Pancreas (tissue), 10 donors: ENCODE data around the gene MYEOV. TPM values are rescaled to one million over a fixed set of nuclear protein-coding genes. Genes with fewer than 3 reads are reported as not detected.

Source experiments
- ATAC-seq, 4 donors: fragments of 200-7000 bp; cut with Tn5 transposase; one replicate each; pipeline versions ENCODE4 v1.8.0 to v1.9.1; 2020; ENCODE audit warnings: mild to moderate bottlenecking in 4 of 4, moderate library complexity in 4 of 4
- DNase-seq, 6 donors: peaks; one replicate each; pipeline ENCODE4 v3.0.0-alpha.2; 2020
- FAIRE-seq: peaks from 2 replicates; lab custom pipeline; 2012; peaks lifted over from hg19 to GRCh38; lab: Jason Lieb, UNC
- H3K27ac ChIP-seq, 4 donors: fragments of 200-600 bp; sonication (generic); 1 replicate in 3 of 4; 2 replicates in 1 of 4; pipeline versions ENCODE4 v1.5.0 to v1.8.0; 2020
- H3K27me3 ChIP-seq, 4 donors: fragments of 200-600 bp; one replicate each; pipeline ENCODE4 v1.8.0; 2021
- H3K36me3 ChIP-seq, 3 donors: fragments of 200-600 bp; sonication (generic) in 1 of 3; one replicate each; pipeline versions ENCODE4 v1.5.0 to v1.8.0; 2020 to 2021
- H3K4me1 ChIP-seq, 3 donors: fragments of 200-600 bp; one replicate each; pipeline ENCODE4 v1.8.0; 2021
- H3K4me3 ChIP-seq, 4 donors: fragments of 200-600 bp; sonication (generic) in 2 of 4; one replicate each; pipeline versions ENCODE4 v1.5.0 to v1.8.0; 2020 to 2021
- H3K9me3 ChIP-seq, 4 donors: fragments of 200-600 bp; one replicate each; pipeline ENCODE4 v1.8.0; 2021
- WGBS, 2 donors: extraction: QIAGEN DNeasy Blood & Tissue Kit; methylation state at CpG; one replicate each; pipeline ENCODE4 v1.1.7; 2013; 5-methylcytosine and 5-hydroxymethylcytosine counted together
- intact Hi-C, 3 donors: fragments of 100-400 bp; cut with DNase I; formaldehyde crosslinking; loops; one replicate each; pipeline versions ENCODE4 v1.11.1 to v1.14.2; 2022
- polyA plus RNA-seq, 2 donors: library from polyadenylated mRNA; stranded (reverse); fragments of 200-250 nt; gene quantifications; one replicate each; pipeline ENCODE4 v1.2.3, GENCODE V29; 2013
- total RNA-seq, 6 donors: library from RNA; stranded (reverse); fragmentation: NEBNext Ultra II Directional in 4 of 6; extraction: Animal tissue kit (Norgen Biotek cat#: 25700) in 4 of 6; gene quantifications; one replicate each; pipeline versions ENCODE4 v1.2.1 to v1.2.4, GENCODE V29; 2021 to 2023
- TF ChIP-seq, protein P1 (sequence below), 4 donors: fragments of 200-600 bp; sonication (generic) in 3 of 4; IDR thresholded peaks; one replicate each; pipeline versions ENCODE4 v1.5.0 to v1.8.0; 2021; ENCODE audit warnings: antibody characterized with exemption in 4 of 4
- donor health status: healthy with polysubstance abuse.
- donor health status: DM: no; HTN: no; CAD: no; lungs with moderate emphysema.
- donor health status: DM: no; HTN: no; CAD: no.
- donor health status: control.
- donor health status: control.
- donor health status: Bipolar disorder and iron deficiency.
- donor health status: DM: yes; HTN: yes; CAD: no.
- donor health status: DM: no; HTN: no; CAD: no.
- donor health status: DM: no; HTN: no; CAD: no.
- donor health status: DM: yes; HTN: yes; CAD: no.

The MYEOV gene
- total and polyA plus RNA-seq, 8 donors, result 0.37 to 3.8 (median 3.2) TPM; not detected in 1

- DNase-seq, result no peak
- no peaks in the 10 kb centered on the region for H3K36me3 ChIP-seq
- FAIRE-seq, result no peak
Observed at GRCh38 chr11:69309631-69310280, 15.8 kb downstream of the MYEOV start.

DNA sequence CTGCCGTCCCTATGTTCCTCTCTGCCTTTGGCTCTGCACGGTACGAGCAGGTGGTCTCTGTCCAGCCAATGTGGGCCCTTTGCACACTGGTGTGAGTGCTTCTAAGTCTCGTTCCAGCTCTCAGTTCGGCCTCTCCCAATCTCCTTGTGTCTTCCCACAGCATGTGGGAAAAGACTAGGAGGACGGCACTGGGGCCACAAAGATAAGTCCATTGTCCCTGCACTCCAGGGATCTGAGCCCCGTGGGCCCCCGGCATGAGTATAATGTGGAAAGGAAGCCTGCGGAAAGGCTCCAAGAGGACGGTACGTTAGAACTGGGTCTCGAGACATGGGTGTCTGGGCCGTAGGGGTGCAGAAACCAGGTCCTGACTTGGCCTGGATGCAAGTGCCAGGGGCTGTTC is 16.4 kb downstream of the MYEOV start:
- H3K4me1 ChIP-seq, result no peaks in the 10 kb centered on the region
- no peaks in the 10 kb centered on the region for H3K9me3 ChIP-seq
- no peaks in the 10 kb centered on the region for H3K36me3 ChIP-seq
- no peak for DNase-seq
- no peak overlapping the region for H3K27ac ChIP-seq
- FAIRE-seq, result no peak
- intact Hi-C loops, result no loop called here
- WGBS, 2 donors, result 83 to 90% methylated on average over 13 of the region's 13 CpGs
- no peaks in the 10 kb centered on the region for H3K27me3 ChIP-seq
- no peak overlapping the region for H3K4me3 ChIP-seq
- ATAC-seq, result no peak
- TF ChIP-seq, protein P1, sequence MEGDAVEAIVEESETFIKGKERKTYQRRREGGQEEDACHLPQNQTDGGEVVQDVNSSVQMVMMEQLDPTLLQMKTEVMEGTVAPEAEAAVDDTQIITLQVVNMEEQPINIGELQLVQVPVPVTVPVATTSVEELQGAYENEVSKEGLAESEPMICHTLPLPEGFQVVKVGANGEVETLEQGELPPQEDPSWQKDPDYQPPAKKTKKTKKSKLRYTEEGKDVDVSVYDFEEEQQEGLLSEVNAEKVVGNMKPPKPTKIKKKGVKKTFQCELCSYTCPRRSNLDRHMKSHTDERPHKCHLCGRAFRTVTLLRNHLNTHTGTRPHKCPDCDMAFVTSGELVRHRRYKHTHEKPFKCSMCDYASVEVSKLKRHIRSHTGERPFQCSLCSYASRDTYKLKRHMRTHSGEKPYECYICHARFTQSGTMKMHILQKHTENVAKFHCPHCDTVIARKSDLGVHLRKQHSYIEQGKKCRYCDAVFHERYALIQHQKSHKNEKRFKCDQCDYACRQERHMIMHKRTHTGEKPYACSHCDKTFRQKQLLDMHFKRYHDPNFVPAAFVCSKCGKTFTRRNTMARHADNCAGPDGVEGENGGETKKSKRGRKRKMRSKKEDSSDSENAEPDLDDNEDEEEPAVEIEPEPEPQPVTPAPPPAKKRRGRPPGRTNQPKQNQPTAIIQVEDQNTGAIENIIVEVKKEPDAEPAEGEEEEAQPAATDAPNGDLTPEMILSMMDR (IDR thresholded peaks at IDR 0.05), result no peak

More at GRCh38 chr11:69309631-69310280, 15.8 kb downstream of the MYEOV start:
- WGBS, 2 donors, result 85 to 86% methylated on average over 8 of the region's 8 CpGs
- no peak for ATAC-seq
- no peaks in the 10 kb centered on the region for H3K4me1 ChIP-seq
- no peaks in the 10 kb centered on the region for H3K27me3 ChIP-seq
- intact Hi-C loops, result no loop called here
- H3K9me3 ChIP-seq, result no peaks in the 10 kb centered on the region
- no peak overlapping the region for H3K27ac ChIP-seq
- TF ChIP-seq, protein P1 (IDR thresholded peaks at IDR 0.05), result no peak
- H3K4me3 ChIP-seq, result no peak overlapping the region

GRCh38 chr11:69310934-69311766 is 17.2 kb downstream of the MYEOV start:
- Histone ChIP-seq H3K36me3 (no peaks in the 10 kb centered on the region), H3K27ac (no peak overlapping the region), H3K9me3 (no peaks in the 10 kb centered on the region), H3K4me3 (no peak overlapping the region), H3K4me1 (no peaks in the 10 kb centered on the region), H3K27me3 (no peaks in the 10 kb centered on the region)
- DNase-seq (no peak), ATAC-seq (no peak), FAIRE-seq (no peak)
- WGBS, 2 donors, result 86 to 89% methylated on average over 14 of the region's 14 CpGs
- TF ChIP-seq, protein P1 (IDR thresholded peaks at IDR 0.05), result no peak
- intact Hi-C loops, result no loop called here

DNA sequence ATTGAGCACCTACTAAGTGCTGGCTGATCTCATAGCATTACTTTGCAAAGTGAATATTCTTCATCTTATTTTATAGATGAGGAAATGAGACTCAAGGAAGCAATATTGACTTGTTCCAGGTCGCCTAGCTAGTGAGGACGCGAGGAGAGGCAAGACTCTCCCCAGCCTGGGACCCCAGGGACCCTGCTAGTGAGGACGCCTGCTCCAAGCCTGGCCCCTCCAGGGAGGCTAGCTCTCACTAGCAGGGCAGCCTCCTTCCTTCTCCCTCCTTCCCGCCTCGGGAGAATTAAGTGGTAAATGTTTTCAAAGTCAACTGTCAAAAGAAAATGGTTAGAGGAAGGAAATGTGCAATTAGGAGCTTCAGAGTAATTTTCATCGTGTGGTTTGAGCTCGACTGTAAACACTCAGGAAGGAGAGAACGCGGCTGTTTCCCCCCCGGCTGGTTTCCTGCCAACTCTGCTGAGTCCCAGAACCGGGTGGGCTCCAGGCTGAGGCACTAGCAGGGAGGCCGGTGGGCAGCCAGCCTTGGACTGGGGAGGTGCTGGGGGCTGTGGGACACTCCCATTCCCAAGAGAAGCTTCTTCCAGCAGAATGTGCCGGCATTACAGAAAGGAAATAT is 17.9 kb downstream of the MYEOV start:
- no peak overlapping the region for H3K4me3 ChIP-seq
- intact Hi-C loops, result no loop called here
- no peaks in the 10 kb centered on the region for H3K36me3 ChIP-seq
- no peak overlapping the region for H3K27ac ChIP-seq
- ATAC-seq (no peak), FAIRE-seq (no peak), DNase-seq (no peak)
- no peaks in the 10 kb centered on the region for H3K9me3 ChIP-seq
- H3K4me1 ChIP-seq, result no peaks in the 10 kb centered on the region
- no peaks in the 10 kb centered on the region for H3K27me3 ChIP-seq
- TF ChIP-seq, protein P1 (IDR thresholded peaks at IDR 0.05), result no peak
- WGBS, 2 donors, result 67 to 70% methylated on average over 14 of the region's 14 CpGs
